Neuronal stem cell (in vitro differentiated cells): ENCODE results near the gene FMR1NB. TPM values are rescaled to one million over a fixed set of nuclear protein-coding genes. Genes with fewer than 3 reads are reported as not detected.

Source experiments
- DNase-seq: peaks from one replicate; pipeline ENCODE4 v3.0.0-alpha.2; 2013; ENCODE audit warnings: low spot score
- H2AFZ ChIP-seq: one replicate; pipeline ENCODE4 v1.6.1; 2013; ENCODE audit warnings: mild to moderate bottlenecking, low read length, inconsistent platforms
- H2AK5ac ChIP-seq: 2 replicates; pipeline ENCODE4 v1.6.1; 2013; ENCODE audit warnings: low read depth, mild to moderate bottlenecking, inconsistent platforms, low read length, moderate library complexity, mixed read lengths
- H2BK120ac ChIP-seq: 2 replicates; pipeline ENCODE4 v1.6.1; 2013; ENCODE audit warnings: low read depth, mild to moderate bottlenecking, inconsistent platforms, low read length, moderate library complexity, mixed read lengths
- H2BK12ac ChIP-seq: one replicate; pipeline ENCODE4 v1.6.1; 2013; ENCODE audit warnings: low read length, inconsistent platforms
- H2BK15ac ChIP-seq: 2 replicates; pipeline ENCODE4 v1.6.1; 2013; ENCODE audit warnings: mild to moderate bottlenecking, low read length, inconsistent platforms, mixed read lengths
- H2BK5ac ChIP-seq: one replicate; pipeline ENCODE4 v1.6.1; 2013; ENCODE audit warnings: inconsistent platforms, mild to moderate bottlenecking, low read length, moderate library complexity
- H3K14ac ChIP-seq: one replicate; pipeline ENCODE4 v1.6.1; 2013; ENCODE audit warnings: low read length, inconsistent platforms
- H3K18ac ChIP-seq: 2 replicates; pipeline ENCODE4 v1.6.1; 2013; ENCODE audit warnings: low read length, inconsistent platforms
- H3K23ac ChIP-seq: 2 replicates; pipeline ENCODE4 v1.6.1; 2013; ENCODE audit warnings: low read depth, mild to moderate bottlenecking, mixed read lengths, low read length, inconsistent platforms; ENCODE audit not compliant: poor library complexity
- H3K27ac ChIP-seq: replicated peaks from 3 replicates; pipeline ENCODE4 v1.5.1; 2013; ENCODE audit warnings: low read length, inconsistent platforms
- H3K27me3 ChIP-seq, 3 experiments: 2 replicates each; pipeline ENCODE4 v1.6.1; 2013; ENCODE audit warnings: low read length in 3 of 3, mild to moderate bottlenecking in 2 of 3, inconsistent platforms in 1 of 3, low read depth in 1 of 3, mixed read lengths in 1 of 3, moderate library complexity in 1 of 3; ENCODE audit not compliant: control insufficient read depth in 3 of 3, insufficient read depth in 3 of 3
- H3K36me3 ChIP-seq, 2 donors: replicated peaks in 1 of 2; 2 replicates each; pipeline ENCODE4 v1.6.1; 2013; ENCODE audit warnings: low read length in 2 of 2; ENCODE audit not compliant: control insufficient read depth in 2 of 2, insufficient read depth in 2 of 2
- H3K4ac ChIP-seq: 2 replicates; pipeline ENCODE4 v1.6.1; 2013; ENCODE audit warnings: inconsistent platforms, mild to moderate bottlenecking, low read length, moderate library complexity
- H3K4me1 ChIP-seq, 2 donors: 1 replicate in 1 of 2; 2 replicates in 1 of 2; pipeline ENCODE4 v1.6.1; 2013; ENCODE audit warnings: low read length in 2 of 2, low read depth in 1 of 2; ENCODE audit not compliant: control insufficient read depth in 2 of 2, insufficient read depth in 1 of 2
- H3K4me2 ChIP-seq: one replicate; pipeline ENCODE4 v1.6.1; 2013; ENCODE audit warnings: mild to moderate bottlenecking, low read length, inconsistent platforms; ENCODE audit not compliant: insufficient read depth, poor library complexity, severe bottlenecking
- H3K4me3 ChIP-seq, 2 donors: 2 replicates each; pipeline ENCODE4 v1.5.1; 2013; ENCODE audit warnings: low read length in 2 of 2, mild to moderate bottlenecking in 2 of 2, inconsistent platforms in 1 of 2, moderate library complexity in 1 of 2
- H3K79me1 ChIP-seq: one replicate; pipeline ENCODE4 v1.6.1; 2013; ENCODE audit warnings: low read depth, mild to moderate bottlenecking, inconsistent platforms, low read length, moderate library complexity
- H3K9ac ChIP-seq: one replicate; pipeline ENCODE4 v1.6.1; 2013; ENCODE audit warnings: mild to moderate bottlenecking, low read depth, low read length, inconsistent platforms; ENCODE audit not compliant: poor library complexity
- H3K9me3 ChIP-seq, 2 donors: replicated peaks in 1 of 2; 2 replicates each; pipeline versions ENCODE3 to v1.6.1; 2013; ENCODE audit warnings: low read length in 2 of 2, mild to moderate bottlenecking in 2 of 2, inconsistent platforms in 1 of 2, low read depth in 1 of 2, mixed read lengths in 1 of 2, moderate library complexity in 1 of 2; ENCODE audit not compliant: control insufficient read depth in 2 of 2, insufficient read depth in 1 of 2
- H4K8ac ChIP-seq: one replicate; pipeline ENCODE4 v1.6.1; 2013; ENCODE audit warnings: low read depth, mild to moderate bottlenecking, inconsistent platforms, low read length, moderate library complexity
- H4K91ac ChIP-seq: one replicate; pipeline ENCODE4 v1.6.1; 2013; ENCODE audit warnings: low read length, low read depth, mild to moderate bottlenecking, inconsistent platforms; ENCODE audit not compliant: poor library complexity
- WGBS, 2 donors: extraction: QIAGEN DNeasy Blood & Tissue Kit; methylation state at CpG; one replicate each; pipeline ENCODE4 v1.1.7; 2013; ENCODE audit warnings: missing lambda C conversion rate in 2 of 2, mixed read lengths in 1 of 2; ENCODE audit not compliant: insufficient read length in 2 of 2, insufficient replicate concordance in 1 of 2; ENCODE audit errors: extremely low coverage in 2 of 2; 5-methylcytosine and 5-hydroxymethylcytosine counted together
- polyA plus RNA-seq, 2 experiments: library from polyadenylated mRNA; stranded (reverse); fragments of 200-250 nt; gene quantifications; one replicate each; pipeline ENCODE4 v1.2.3, GENCODE V29; 2013

The FMR1NB gene, protein sequence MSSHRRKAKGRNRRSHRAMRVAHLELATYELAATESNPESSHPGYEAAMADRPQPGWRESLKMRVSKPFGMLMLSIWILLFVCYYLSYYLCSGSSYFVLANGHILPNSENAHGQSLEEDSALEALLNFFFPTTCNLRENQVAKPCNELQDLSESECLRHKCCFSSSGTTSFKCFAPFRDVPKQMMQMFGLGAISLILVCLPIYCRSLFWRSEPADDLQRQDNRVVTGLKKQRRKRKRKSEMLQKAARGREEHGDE
- polyA plus RNA-seq (2013, experiment 1 of 2), result not detected
- polyA plus RNA-seq (2013, experiment 2 of 2), result 0.04 TPM

- no peak within 1 kb of the TSS for H4K8ac ChIP-seq
- no peaks in the 10 kb centered on the region for H3K36me3 ChIP-seq
- H3K18ac ChIP-seq, result no peak within 1 kb of the TSS
- no peak within 1 kb of the TSS for H2AFZ ChIP-seq
- no peak within 1 kb of the TSS for H3K14ac ChIP-seq
- no peak within 1 kb of the TSS for H3K27ac ChIP-seq
- H2AK5ac ChIP-seq, result no peak within 1 kb of the TSS
- H3K4me3 ChIP-seq, result no peak within 1 kb of the TSS
- H2BK120ac ChIP-seq, result no peak within 1 kb of the TSS
- no peaks in the 10 kb centered on the region for H3K4me1 ChIP-seq
- H3K4ac ChIP-seq, result no peak within 1 kb of the TSS
- no peak within 1 kb of the TSS for H2BK5ac ChIP-seq
- WGBS, 2 donors, result no CpG with 5 or more reads among the region's 35 CpGs
- H3K23ac ChIP-seq, result no peak within 1 kb of the TSS
- H2BK12ac ChIP-seq, result no peak within 1 kb of the TSS
- no peak within 1 kb of the TSS for H3K9ac ChIP-seq
- H3K79me1 ChIP-seq, result no peaks in the 10 kb centered on the region
- H4K91ac ChIP-seq, result no peak within 1 kb of the TSS
- no peaks in the 10 kb centered on the region for H3K27me3 ChIP-seq
- no peak within 1 kb of the TSS for H2BK15ac ChIP-seq
- H3K9me3 ChIP-seq, result no peaks in the 10 kb centered on the region
- no peak for DNase-seq
- no peak within 1 kb of the TSS for H3K4me2 ChIP-seq
Observed at GRCh38 chrX:147981038-147981752, at the start of gene FMR1NB. Gene FMR1NB (plus strand): TSS chrX:147981337. CDS start chrX:147981403, 66 bp downstream.

DNA sequence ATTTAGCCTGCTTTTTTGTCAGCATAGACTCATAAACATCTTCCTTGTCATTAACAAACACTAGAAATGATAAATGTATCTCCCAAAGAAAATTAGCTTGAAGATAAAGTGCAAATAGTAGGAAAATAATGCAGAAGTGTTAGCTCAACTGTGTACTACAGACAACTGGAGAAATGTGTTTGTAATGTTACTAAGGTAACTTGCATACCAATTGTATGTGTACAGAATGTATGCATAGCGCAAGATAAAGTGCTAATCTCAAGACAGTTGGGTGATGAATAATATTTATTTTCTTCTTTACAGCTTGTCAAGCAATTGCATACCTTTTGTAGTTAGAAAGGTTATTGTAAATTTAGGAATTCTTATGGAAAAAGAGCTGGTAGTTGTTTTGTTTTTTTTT, 47.3 kb upstream of the FMR1NB start:
- no peak overlapping the region for H3K27ac ChIP-seq

GRCh38 chrX:147935156-147935758, 45.9 kb upstream of the FMR1NB start:
- Histone ChIP-seq H2BK15ac (no peak overlapping the region), H3K27me3 (no peaks in the 10 kb centered on the region), H3K9ac (no peak overlapping the region), H3K4me2 (no peak overlapping the region), H2BK12ac (no peak overlapping the region), H2BK120ac (no peak overlapping the region), H2AK5ac (no peak overlapping the region), H3K14ac (no peak overlapping the region), H2BK5ac (no peak overlapping the region), H3K4me1 (no peaks in the 10 kb centered on the region), H4K8ac (no peak overlapping the region), H3K9me3 (no peaks in the 10 kb centered on the region), H2AFZ (no peak overlapping the region), H3K23ac (no peak overlapping the region), H3K79me1 (no peaks in the 10 kb centered on the region), H3K18ac (no peak overlapping the region), H4K91ac (no peak overlapping the region), H3K36me3 (peaks cover 0 to 95% of the 10 kb centered on the region in 2 donors), H3K4me3 (no peak overlapping the region), H3K4ac (no peak overlapping the region), H3K27ac (no peak overlapping the region)
- no peak for DNase-seq
- WGBS, 2 donors, result no CpG with 5 or more reads among the region's 3 CpGs

More for the DNA sequence above, 47.3 kb upstream of the FMR1NB start:
- Histone ChIP-seq H3K4ac (no peak overlapping the region), H3K36me3 (peaks cover 2 to 98% of the 10 kb centered on the region in 2 donors), H2BK15ac (no peak overlapping the region), H3K23ac (no peak overlapping the region), H3K27me3 (no peaks in the 10 kb centered on the region), H3K4me2 (no peak overlapping the region), H2AFZ (no peak overlapping the region), H3K18ac (no peak overlapping the region), H4K8ac (no peak overlapping the region), H2BK120ac (no peak overlapping the region), H3K14ac (no peak overlapping the region), H3K9ac (no peak overlapping the region), H3K4me1 (no peaks in the 10 kb centered on the region), H2BK5ac (no peak overlapping the region), H3K9me3 (no peaks in the 10 kb centered on the region), H2BK12ac (no peak overlapping the region), H3K79me1 (no peaks in the 10 kb centered on the region), H3K4me3 (no peak overlapping the region), H2AK5ac (no peak overlapping the region), H4K91ac (no peak overlapping the region)
- no CpG with 5 or more reads among the region's 1 CpG for WGBS, 2 donors
- DNase-seq, result no peak

DNA sequence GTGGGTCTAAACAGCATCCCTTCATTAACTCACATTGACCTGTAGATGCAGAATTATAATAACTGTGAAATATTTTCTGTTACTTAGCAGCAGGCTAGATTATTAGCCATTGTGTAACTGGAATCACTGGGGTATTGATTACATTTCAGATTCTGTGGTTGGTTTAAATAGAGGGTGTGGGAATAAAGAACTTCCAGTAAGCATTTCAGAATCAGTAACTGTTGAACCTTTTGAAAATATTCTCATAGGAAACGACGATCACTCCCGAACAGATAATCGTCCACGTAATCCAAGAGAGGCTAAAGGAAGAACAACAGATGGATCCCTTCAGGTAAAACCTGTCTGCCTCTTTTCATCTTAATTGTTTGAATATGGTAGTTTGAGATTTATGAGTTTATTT, 35.9 kb upstream of the FMR1NB start:
- Histone ChIP-seq H3K27ac (no peak overlapping the region), H3K9me3 (no peaks in the 10 kb centered on the region), H3K14ac (no peak overlapping the region), H3K23ac (no peak overlapping the region), H3K9ac (no peak overlapping the region), H3K36me3 (peaks cover 2 to 88% of the 10 kb centered on the region in 2 donors), H4K91ac (no peak overlapping the region), H2BK15ac (no peak overlapping the region), H4K8ac (no peak overlapping the region), H3K79me1 (no peaks in the 10 kb centered on the region), H3K27me3 (no peaks in the 10 kb centered on the region), H3K4me3 (no peak overlapping the region), H2BK5ac (no peak overlapping the region), H3K4ac (no peak overlapping the region), H3K4me1 (no peaks in the 10 kb centered on the region), H3K18ac (no peak overlapping the region), H2BK12ac (no peak overlapping the region), H2BK120ac (no peak overlapping the region), H3K4me2 (no peak overlapping the region), H2AFZ (no peak overlapping the region), H2AK5ac (no peak overlapping the region)
- DNase-seq, result no peak
- no CpG with 5 or more reads among the region's 5 CpGs for WGBS, 2 donors
